Lung (tissue), 12 donors: Measurements from ENCODE around the gene CPA2. TPM values are rescaled to one million over a fixed set of nuclear protein-coding genes. Genes with fewer than 3 reads are reported as not detected.

ENCODE experiments used
- ATAC-seq: fragments of 200-7000 bp; cut with Tn5 transposase; one replicate; pipeline ENCODE4 v1.9.1; 2020; ENCODE audit warnings: moderate number of reproducible peaks; ENCODE audit not compliant: insufficient read depth, low FRiP score
- DNase-seq, 3 donors: peaks; one replicate each; pipeline ENCODE4 v3.0.0-alpha.2; 2013 to 2017
- H3K27ac ChIP-seq, 2 donors: one replicate each; pipeline ENCODE4 v1.5.1; 2013; ENCODE audit warnings: mild to moderate bottlenecking in 2 of 2, moderate library complexity in 2 of 2, control low read depth in 1 of 2, inconsistent platforms in 1 of 2, low read depth in 1 of 2, low read length in 1 of 2
- H3K27me3 ChIP-seq, 3 donors: one replicate each; pipeline ENCODE4 v1.5.1; 2013; ENCODE audit warnings: low read length in 2 of 3; ENCODE audit not compliant: control insufficient read depth in 3 of 3, insufficient read depth in 3 of 3
- H3K36me3 ChIP-seq, 4 donors: one replicate each; pipeline ENCODE4 v1.5.1; 2013; ENCODE audit warnings: low read length in 4 of 4, mild to moderate bottlenecking in 1 of 4, moderate library complexity in 1 of 4; ENCODE audit not compliant: control insufficient read depth in 4 of 4, insufficient read depth in 4 of 4
- H3K4me1 ChIP-seq, 5 donors: one replicate each; pipeline ENCODE4 v1.5.1; 2013; ENCODE audit warnings: low read length in 5 of 5, mild to moderate bottlenecking in 2 of 5, moderate library complexity in 1 of 5; ENCODE audit not compliant: control insufficient read depth in 5 of 5, insufficient read depth in 5 of 5
- H3K4me3 ChIP-seq: one replicate; pipeline ENCODE4 v1.5.1; 2013; ENCODE audit warnings: mild to moderate bottlenecking, control low read depth, moderate library complexity
- H3K9ac ChIP-seq, 2 donors: one replicate each; pipeline ENCODE4 v1.5.1; 2013; ENCODE audit warnings: low read length in 2 of 2, control low read depth in 1 of 2; ENCODE audit not compliant: insufficient read depth in 1 of 2
- H3K9me3 ChIP-seq, 4 donors: one replicate each; pipeline ENCODE4 v1.5.1; 2013; ENCODE audit warnings: low read length in 3 of 4, mild to moderate bottlenecking in 1 of 4, moderate library complexity in 1 of 4; ENCODE audit not compliant: control insufficient read depth in 4 of 4, insufficient read depth in 3 of 4
- CTCF ChIP-seq: IDR thresholded peaks from 2 replicates; pipeline ENCODE4 v1.5.1; 2012; ENCODE audit warnings: mild to moderate bottlenecking; ENCODE audit errors: control extremely low read depth, extremely low read depth
- WGBS, 2 donors: extraction: QIAGEN DNeasy Blood & Tissue Kit; methylation state at CpG; one replicate each; pipeline ENCODE4 v1.1.7; 2013; 5-methylcytosine and 5-hydroxymethylcytosine counted together
- polyA plus RNA-seq, 2 donors: library from polyadenylated mRNA; stranded (reverse); fragments of 200-250 nt; gene quantifications; one replicate each; pipeline ENCODE4 v1.2.1, GENCODE V29; 2013
- total RNA-seq, 2 donors: library from RNA; depleted of rRNA in 1 of 2; stranded (reverse); fragments of >200 nt in 1 of 2; gene quantifications; one replicate each; pipeline ENCODE4 v1.2.1, GENCODE V29; 2014 to 2021
- donor health status: control.
- donor health status: control.
- donor health status: Bipolar disorder and iron deficiency.
- donor health status: healthy.
- donor health status: DM: yes; HTN: yes; CAD: no.

CPA2 gene
- total and polyA plus RNA-seq, 4 donors, result 0.21 to 2.0 TPM; not detected in 2

GRCh38 chr7:130292682-130293257, 26.1 kb downstream of the CPA2 start, which contains the start of gene CPA4:
CPA4 (plus strand) TSS chr7:130293161; CDS start chr7:130293181, 20 bp downstream.
- ATAC-seq, result peak; percentile 53
- Histone ChIP-seq H3K9me3 (no peaks in the 10 kb centered on the region), H3K36me3 (no peaks in the 10 kb centered on the region), H3K4me1 (no peaks in the 10 kb centered on the region), H3K27ac (no peak within 1 kb of the TSS), H3K27me3 (no peaks in the 10 kb centered on the region), H3K9ac (no peak within 1 kb of the TSS), H3K4me3 (no peak within 1 kb of the TSS)
- no peak for TF ChIP-seq CTCF
- WGBS, 2 donors, result 52 to 80% methylated on average over 1 of the region's 1 CpG
- peak in 1 of 3 donors; percentile 22 for DNase-seq

- no peak for TF ChIP-seq CTCF
- H3K27ac ChIP-seq, result no peak overlapping the region
- ATAC-seq, result no peak
- 78 to 88% methylated on average over 8 of the region's 8 CpGs for WGBS, 2 donors
- no peaks in the 10 kb centered on the region for H3K36me3 ChIP-seq
- H3K9me3 ChIP-seq, result no peaks in the 10 kb centered on the region
- no peaks in the 10 kb centered on the region for H3K4me1 ChIP-seq
- H3K27me3 ChIP-seq, result no peaks in the 10 kb centered on the region
- no peak for DNase-seq
- H3K9ac ChIP-seq, result no peak overlapping the region
- H3K4me3 ChIP-seq, result no peak overlapping the region
These were observed 26.9 kb downstream of the CPA2 start for GRCh38 chr7:130293521-130293920.

- Histone ChIP-seq H3K27ac (no peak overlapping the region), H3K4me1 (no peaks in the 10 kb centered on the region), H3K27me3 (no peaks in the 10 kb centered on the region), H3K9me3 (no peaks in the 10 kb centered on the region), H3K4me3 (no peak overlapping the region), H3K9ac (no peak overlapping the region), H3K36me3 (no peaks in the 10 kb centered on the region)
- ATAC-seq, result no peak
- no peak for TF ChIP-seq CTCF
- DNase-seq, result no peak
- WGBS, 2 donors, result 61 to 75% methylated on average over 5 of the region's 5 CpGs
These were observed 27.7 kb downstream of the CPA2 start for GRCh38 chr7:130294314-130294713.
